ENCODE measurements around the gene ROR1.

Gene ROR1

DNA sequence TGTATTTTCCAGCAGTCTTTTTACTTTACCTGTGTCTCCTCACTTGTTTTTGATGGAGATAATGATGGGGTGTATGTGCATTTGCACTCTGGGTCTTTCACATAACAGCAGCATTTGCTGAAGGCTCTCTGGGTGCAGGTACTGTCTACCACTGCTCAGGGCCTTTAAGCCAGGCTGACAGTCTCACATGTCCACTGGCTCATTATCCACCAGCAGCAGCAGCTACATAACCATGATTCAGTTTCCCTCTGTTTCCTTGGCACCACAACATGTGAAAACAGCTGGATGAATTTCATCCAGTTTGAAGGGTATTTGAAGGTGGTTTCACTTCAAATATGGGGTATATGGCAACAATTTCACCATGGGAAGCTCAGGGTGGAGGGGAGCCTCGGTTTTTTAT, 41.2 kb upstream of the ROR1 start:
- no peak for DNase-seq (ENCODE audit: low spot score)
- TF ChIP-seq CTCF (IDR thresholded peaks at IDR 0.05; ENCODE audit: borderline replicate concordance, control extremely low read depth, extremely low read depth, insufficient read depth, missing control alignments), result no peak
- in situ Hi-C loops (cut with MboI; ENCODE audit: low sequenced_read_pairs, unreplicated experiment), result no loop called here

DNA sequence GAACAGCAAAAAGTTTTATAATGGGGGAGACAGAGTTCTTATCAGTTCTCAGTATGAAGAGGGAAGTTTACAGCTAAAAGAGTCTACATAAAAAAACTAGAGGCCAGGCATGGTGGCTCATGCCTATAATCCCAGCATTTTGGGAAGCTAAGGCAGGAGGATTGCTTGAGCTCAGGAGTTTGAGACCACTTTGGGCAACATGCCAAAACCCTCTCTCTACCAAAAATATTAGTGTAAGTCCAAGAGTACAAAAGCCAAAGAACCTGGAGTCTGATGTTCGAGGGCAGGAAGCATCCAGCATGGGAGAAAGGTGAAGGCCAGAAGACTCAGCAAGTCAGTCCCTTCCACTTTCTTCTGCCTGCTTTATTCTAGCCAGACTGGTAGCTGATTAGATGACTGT, 35.0 kb upstream of the ROR1 start:
- in situ Hi-C loops (cut with MboI; ENCODE audit: low sequenced_read_pairs, unreplicated experiment), result no loop called here
- DNase-seq (ENCODE audit: low spot score), result no peak
- no peak for TF ChIP-seq CTCF (IDR thresholded peaks at IDR 0.05; ENCODE audit: borderline replicate concordance, control extremely low read depth, extremely low read depth, insufficient read depth, missing control alignments)

- no peak for DNase-seq (ENCODE audit: low spot score)
- in situ Hi-C loops (cut with MboI; ENCODE audit: low sequenced_read_pairs, unreplicated experiment), result no loop called here
- TF ChIP-seq CTCF (IDR thresholded peaks at IDR 0.05; ENCODE audit: borderline replicate concordance, control extremely low read depth, extremely low read depth, insufficient read depth, missing control alignments), result no peak
These were observed 34.4 kb upstream of the ROR1 start for GRCh38 chr1:63739452-63739851.

DNA sequence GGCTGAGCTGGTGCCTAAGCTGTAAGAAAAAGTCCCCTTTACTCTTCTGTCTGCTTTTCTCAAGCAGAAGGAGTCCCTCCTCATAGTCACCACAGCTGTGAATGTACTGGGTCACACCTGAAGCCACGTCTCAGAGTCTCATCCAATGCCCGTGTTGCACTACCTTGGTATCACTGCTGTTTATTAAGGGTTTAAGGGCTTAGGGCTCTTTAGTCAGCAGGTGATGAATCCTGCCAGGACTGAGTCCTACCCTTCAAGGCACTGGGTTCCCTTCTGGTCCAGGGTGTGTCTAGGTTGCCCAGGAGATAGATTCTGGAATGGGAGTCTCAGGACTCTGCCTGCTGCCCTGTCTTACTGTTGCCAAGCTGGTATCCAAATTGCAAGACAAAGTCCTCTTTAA, 33.4 kb upstream of the ROR1 start:
- in situ Hi-C loops (cut with MboI; ENCODE audit: low sequenced_read_pairs, unreplicated experiment), result no loop called here
- no peak for DNase-seq (ENCODE audit: low spot score)
- no peak for TF ChIP-seq CTCF (IDR thresholded peaks at IDR 0.05; ENCODE audit: borderline replicate concordance, control extremely low read depth, extremely low read depth, insufficient read depth, missing control alignments)

DNA sequence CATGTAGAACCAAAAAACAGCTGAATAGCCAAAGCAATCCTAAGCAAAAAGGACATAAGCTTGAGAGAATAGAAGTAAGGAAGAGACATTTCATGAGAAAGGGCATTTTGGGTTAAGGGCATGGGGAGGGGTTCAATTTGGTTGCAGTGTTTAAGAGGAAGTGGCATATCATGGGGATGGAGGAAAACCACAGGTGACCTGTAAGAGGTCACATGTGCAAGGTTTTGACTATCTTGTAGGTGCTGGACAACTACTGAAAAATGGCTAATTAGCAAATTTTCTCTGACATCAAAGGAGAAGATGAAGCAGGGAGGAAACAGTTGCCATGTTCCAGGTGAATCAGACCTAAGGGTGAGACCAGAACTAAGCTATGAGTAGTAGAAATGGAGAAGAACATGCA, 31.3 kb upstream of the ROR1 start:
- no peak for TF ChIP-seq CTCF (IDR thresholded peaks at IDR 0.05; ENCODE audit: borderline replicate concordance, control extremely low read depth, extremely low read depth, insufficient read depth, missing control alignments)
- DNase-seq (ENCODE audit: low spot score), result no peak
- in situ Hi-C loops (cut with MboI; ENCODE audit: low sequenced_read_pairs, unreplicated experiment), result no loop called here

DNA sequence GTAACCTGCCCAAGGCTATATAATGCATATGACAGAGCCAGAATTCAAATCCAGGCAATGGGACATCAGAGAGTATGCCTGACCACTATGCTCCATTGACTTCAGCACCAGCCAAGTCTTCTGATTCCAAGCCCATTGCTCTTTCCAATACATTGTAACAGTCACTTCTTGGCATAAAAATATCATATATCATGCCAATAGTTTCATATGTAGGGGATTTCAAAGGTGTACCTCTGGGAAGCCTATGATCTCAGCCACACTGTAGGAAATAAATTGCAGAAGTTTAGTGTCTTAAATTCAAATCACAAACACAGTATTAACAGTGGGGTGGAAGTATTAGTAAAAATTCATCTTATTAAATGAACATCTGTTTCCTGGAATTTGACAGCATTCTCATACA, 30.0 kb upstream of the ROR1 start:
- in situ Hi-C loops (cut with MboI; ENCODE audit: low sequenced_read_pairs, unreplicated experiment), result no loop called here
- TF ChIP-seq CTCF (IDR thresholded peaks at IDR 0.05; ENCODE audit: borderline replicate concordance, control extremely low read depth, extremely low read depth, insufficient read depth, missing control alignments), result no peak
- no peak for DNase-seq (ENCODE audit: low spot score)
